ENCODE measurements around the gene PRPF6. TPM values are rescaled to one million over a fixed set of nuclear protein-coding genes. Genes with fewer than 3 reads are reported as not detected.

The PRPF6 gene
- total RNA-seq, 2 experiments from 2014 or later, result 62.3 to 63.1 TPM

DNA sequence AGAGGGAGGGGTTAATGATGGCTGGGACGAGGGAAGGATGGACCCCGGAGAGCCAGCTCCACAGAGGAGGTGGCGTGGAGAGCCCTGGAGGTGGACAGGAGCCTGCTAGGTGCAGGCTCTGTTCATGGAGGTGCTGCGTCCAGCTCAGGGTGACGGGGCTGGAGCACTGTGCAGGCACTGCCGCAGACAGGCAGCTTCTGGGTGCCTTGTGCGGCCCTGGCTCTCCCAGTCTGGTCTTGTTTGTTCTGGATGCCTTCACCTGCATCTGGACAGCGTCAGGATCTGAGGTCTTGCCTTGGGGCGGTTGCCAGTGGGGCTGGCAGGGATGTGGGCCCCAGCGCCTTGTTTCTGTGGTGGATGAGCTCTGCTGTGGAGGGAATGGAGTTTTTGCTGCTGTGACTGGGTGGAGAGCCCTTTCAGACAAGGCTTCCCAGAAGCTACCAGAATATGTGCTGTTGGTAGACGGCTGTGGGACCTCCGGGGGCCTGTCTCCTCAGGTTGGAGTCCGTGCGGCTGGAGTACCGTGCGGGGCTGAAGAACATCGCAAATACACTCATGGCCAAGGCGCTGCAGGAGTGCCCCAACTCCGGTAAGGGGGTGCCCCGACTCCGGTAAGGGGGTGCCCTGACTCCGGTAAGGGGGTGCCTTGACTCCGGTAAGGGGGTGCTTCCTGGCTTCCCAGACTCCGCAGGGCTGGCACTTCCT lies 47.2 kb downstream of the PRPF6 start:
- intact Hi-C loops (cut with micrococcal nuclease), result no loop called here
- no peak for DNase-seq
- peaks cover 50% of the 10 kb centered on the region for H3K36me3 Mint-ChIP-seq
- no peaks in the 10 kb centered on the region for H3K4me1 Mint-ChIP-seq (ENCODE audit: low read depth)
- no peaks in the 10 kb centered on the region for H3K9me3 Mint-ChIP-seq
- H3K4me3 Mint-ChIP-seq, result no peak overlapping the region
- CTCF ChIA-PET, result interaction anchor here (1.2 kb wide), 1 partner anchor 10 kb away, joined by 3 read pairs; no protein-coding TSS in a partner anchor
- POLR2A ChIA-PET, result no interaction called here
- no peak overlapping the region for H3K27ac Mint-ChIP-seq
- H3K27me3 Mint-ChIP-seq, result no peaks in the 10 kb centered on the region

DNA sequence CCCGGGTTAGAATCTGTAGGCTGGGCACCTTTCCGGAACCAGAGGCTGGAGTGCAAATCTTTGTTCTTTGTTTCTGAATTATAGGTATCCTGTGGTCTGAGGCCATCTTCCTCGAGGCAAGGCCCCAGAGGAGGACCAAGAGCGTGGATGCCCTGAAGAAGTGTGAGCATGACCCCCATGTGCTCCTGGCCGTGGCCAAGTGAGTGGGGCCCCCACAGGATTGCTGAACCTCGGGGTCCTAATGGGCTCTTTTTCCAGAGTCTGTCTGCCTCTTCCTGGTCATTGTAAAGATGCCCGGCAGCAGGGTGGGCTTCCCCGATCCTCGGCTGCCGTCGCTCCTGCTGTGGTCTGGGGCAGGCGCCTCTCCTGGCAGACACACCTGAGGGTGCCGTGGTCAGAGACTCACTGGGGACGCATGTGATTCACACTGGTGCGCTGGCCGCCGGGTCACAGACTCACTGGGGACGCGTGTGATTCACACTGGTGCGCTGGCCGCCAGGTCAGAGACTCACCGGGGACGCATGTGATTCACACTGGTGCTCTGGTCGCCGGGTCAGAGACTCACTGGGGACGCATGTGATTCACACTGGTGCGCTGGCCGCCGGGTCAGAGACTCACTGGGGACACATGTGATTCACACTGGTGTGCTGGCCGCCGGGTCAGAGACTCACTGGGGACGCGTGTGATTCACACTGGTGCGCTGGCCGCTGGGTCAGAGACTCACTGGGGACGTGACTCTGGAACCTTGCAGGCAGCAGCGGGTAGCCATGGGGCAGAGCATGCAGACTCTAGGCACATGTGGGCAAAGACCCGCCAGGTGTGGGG lies 48.6 kb downstream of the PRPF6 start:
- Mint-ChIP-seq H3K36me3 (peaks cover 47% of the 10 kb centered on the region), H3K4me1 (ENCODE audit: low read depth) (peaks cover 9% of the 10 kb centered on the region), H3K27ac (no peak overlapping the region), H3K9me3 (no peaks in the 10 kb centered on the region), H3K27me3 (no peaks in the 10 kb centered on the region), H3K4me3 (no peak overlapping the region)
- POLR2A ChIA-PET, result no interaction called here
- no peak for DNase-seq
- intact Hi-C loops (cut with micrococcal nuclease), result no loop called here
- CTCF ChIA-PET, result interaction anchor here (1.0 kb wide), 1 partner anchor 10 kb away, joined by 5 read pairs; no protein-coding TSS in a partner anchor

DNA sequence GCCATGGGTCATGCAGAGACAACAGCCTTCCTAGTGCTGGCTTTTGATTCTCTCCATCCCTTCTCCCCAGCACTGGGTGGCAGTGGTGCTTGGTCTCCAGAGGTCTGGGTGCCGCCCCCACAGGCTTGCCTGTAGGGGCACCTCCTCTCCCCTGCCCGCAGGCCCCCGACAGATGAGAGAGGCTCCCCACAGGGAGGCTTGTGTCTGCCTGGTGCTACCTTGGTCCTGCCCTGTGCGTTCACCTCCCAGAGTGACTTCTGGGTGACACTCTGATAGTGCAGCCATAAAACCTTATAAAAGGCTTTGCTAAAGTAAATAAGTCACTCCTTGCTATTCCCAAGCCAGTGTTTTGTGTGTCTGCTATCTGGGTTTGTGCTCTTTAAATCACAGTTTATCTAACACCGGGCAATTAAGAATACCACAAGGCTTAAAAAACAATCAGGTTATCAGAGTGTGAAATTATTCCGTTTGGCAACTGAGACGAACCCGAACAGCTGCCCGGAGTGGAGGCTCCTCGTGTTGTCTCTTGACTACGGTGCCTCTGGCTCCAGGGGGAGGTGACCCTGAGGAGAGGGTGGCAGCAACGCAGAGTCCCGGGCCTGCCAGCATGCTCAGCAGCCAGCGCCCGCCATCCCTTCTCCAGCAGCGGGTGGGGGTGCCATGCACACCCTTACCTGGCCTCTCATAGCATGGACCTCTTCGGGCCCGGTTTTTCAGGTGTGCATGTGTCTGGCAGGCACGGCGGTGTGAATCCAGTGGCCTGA lies 49.6 kb downstream of the PRPF6 start:
- H3K9me3 Mint-ChIP-seq, result no peaks in the 10 kb centered on the region
- no peak overlapping the region for H3K4me3 Mint-ChIP-seq
- peaks cover 45% of the 10 kb centered on the region for H3K36me3 Mint-ChIP-seq
- no peak for DNase-seq
- ChIA-PET POLR2A (no interaction called here), CTCF (interaction anchor here (1.0 kb wide), 1 partner anchor 9 kb away, joined by 5 read pairs; no protein-coding TSS in a partner anchor)
- peaks cover 19% of the 10 kb centered on the region for H3K4me1 Mint-ChIP-seq (ENCODE audit: low read depth)
- intact Hi-C loops (cut with micrococcal nuclease), result no loop called here
- no peaks in the 10 kb centered on the region for H3K27me3 Mint-ChIP-seq
- H3K27ac Mint-ChIP-seq, result no peak overlapping the region

DNA sequence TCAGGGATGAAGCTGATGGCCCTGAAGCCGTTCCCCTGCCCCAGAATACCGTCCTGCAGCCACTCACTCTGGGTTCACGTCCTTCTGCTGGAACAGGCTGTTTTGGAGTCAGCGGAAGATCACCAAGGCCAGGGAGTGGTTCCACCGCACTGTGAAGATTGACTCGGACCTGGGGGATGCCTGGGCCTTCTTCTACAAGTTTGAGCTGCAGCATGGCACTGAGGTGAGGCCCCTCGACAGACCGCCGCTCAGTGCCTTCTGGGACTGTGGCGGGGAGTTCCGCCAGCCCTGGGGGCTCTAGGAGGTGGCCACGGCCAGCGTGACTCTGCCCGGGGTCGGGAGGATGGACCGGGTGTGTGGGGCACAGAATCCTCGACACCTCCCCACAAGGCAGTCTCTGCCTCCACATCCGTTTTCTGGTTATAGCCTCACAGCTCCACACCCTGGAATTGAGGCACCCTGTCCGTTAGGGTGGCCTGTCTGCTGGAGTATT lies 50.9 kb downstream of the PRPF6 start:
- H3K4me1 Mint-ChIP-seq (ENCODE audit: low read depth), result peaks cover 31% of the 10 kb centered on the region
- intact Hi-C loops (cut with micrococcal nuclease), result no loop called here
- ChIA-PET CTCF (interaction anchor here (1.0 kb wide), 1 partner anchor 18 kb away, joined by 3 read pairs; no protein-coding TSS in a partner anchor), POLR2A (interaction anchor here (0.6 kb wide), 1 partner anchor 132 kb away, joined by 3 read pairs; no protein-coding TSS in a partner anchor)
- H3K36me3 Mint-ChIP-seq, result peaks cover 38% of the 10 kb centered on the region
- no peaks in the 10 kb centered on the region for H3K9me3 Mint-ChIP-seq
- H3K27me3 Mint-ChIP-seq, result no peaks in the 10 kb centered on the region
- no peak overlapping the region for H3K27ac Mint-ChIP-seq
- no peak for DNase-seq
- H3K4me3 Mint-ChIP-seq, result no peak overlapping the region

DNA sequence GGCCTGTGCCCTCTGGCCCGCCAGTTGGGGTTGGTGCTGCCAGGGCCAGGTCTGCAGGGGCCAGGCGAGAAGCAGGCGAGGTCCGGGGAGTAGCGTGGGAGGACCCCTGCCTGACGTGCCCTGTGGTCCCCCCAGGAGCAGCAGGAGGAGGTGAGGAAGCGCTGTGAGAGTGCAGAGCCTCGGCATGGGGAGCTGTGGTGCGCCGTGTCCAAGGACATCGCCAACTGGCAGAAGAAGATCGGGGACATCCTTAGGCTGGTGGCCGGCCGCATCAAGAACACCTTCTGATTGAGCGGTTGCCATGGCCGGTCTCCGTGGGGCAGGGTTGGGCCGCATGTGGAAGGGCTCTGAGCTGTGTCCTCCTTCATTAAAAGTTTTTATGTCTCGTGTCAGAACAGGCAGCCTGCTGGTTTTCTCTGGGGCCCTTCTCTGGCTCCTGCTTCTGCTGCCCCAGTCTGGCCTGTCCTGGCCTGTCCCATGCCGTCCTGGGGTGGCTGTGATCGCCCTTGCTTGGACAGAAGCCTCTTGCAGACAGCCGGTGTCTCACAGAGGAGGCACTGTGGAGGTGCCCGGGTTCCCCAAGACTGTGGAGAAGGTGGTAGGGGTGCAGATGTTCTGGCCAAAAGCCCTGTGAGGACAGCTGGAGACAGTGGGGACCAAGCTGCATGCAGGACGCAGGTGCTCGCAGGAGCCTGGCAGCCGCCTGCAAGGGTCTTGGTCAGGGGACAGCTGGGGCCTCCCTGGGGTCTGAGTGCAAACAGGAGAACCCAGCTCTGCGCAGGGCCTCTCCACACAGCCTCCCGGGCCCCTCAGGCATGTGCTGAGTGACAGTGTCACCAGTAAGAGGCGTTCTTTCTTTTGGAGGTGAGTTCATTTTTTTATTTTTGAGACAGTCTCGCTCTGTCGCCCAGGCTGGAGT lies 52.0 kb downstream of the PRPF6 start:
- peaks cover 31% of the 10 kb centered on the region for H3K36me3 Mint-ChIP-seq
- intact Hi-C loops (cut with micrococcal nuclease), result no loop called here
- DNase-seq, result no peak
- peak overlapping the region; percentile 96 for H3K27ac Mint-ChIP-seq
- H3K4me3 Mint-ChIP-seq, result no peak overlapping the region
- H3K27me3 Mint-ChIP-seq, result peaks cover 2% of the 10 kb centered on the region
- ChIA-PET CTCF (no interaction called here), POLR2A (interaction anchor here (0.6 to 1.3 kb wide), 3 partner anchors 54 to 430 kb away, joined by 3 read pairs; partner anchors contain the start of gene SAMD10)
- peaks cover 39% of the 10 kb centered on the region for H3K4me1 Mint-ChIP-seq (ENCODE audit: low read depth)
- H3K9me3 Mint-ChIP-seq, result no peaks in the 10 kb centered on the region

DNA sequence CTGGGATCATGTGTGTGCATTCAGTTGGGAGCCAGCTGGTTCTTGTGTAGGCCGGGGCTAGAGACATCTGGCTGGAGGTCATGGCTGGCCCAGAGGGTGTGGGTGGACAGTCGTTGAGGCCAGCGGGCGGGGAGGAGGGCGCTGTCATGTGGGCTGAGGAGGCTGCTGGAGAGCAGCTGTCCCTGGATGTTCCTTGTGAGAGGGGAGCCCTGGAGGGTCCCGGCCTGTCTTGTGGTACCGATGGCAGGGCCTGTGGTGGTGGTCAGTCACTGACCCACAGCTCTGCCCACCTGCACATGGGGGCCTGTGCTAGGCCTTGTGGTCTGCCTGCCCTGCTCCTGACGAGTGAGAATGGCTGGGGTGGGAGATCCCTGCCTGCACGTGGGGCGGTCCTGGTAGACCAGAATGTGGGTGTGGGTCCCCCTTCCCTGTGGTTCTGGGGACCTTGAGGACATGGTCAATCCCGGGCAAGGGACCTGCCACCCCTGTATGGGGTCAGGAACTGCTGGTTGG lies 53.1 kb downstream of the PRPF6 start:
- H3K36me3 Mint-ChIP-seq, result peaks cover 25% of the 10 kb centered on the region
- H3K4me1 Mint-ChIP-seq (ENCODE audit: low read depth), result peaks cover 39% of the 10 kb centered on the region
- H3K9me3 Mint-ChIP-seq, result no peaks in the 10 kb centered on the region
- CTCF ChIA-PET, result interaction anchor here (1.0 kb wide), 1 partner anchor 17 kb away, joined by 3 read pairs; no protein-coding TSS in a partner anchor
- POLR2A ChIA-PET, result interaction anchor here (1.3 kb wide), 1 partner anchor 55 kb away, joined by 3 read pairs; the partner anchor contains the start of gene SAMD10
- DNase-seq, result no peak
- H3K4me3 Mint-ChIP-seq, result no peak overlapping the region
- intact Hi-C loops (cut with micrococcal nuclease), result loop anchor here (2.0 kb wide), 1 partner anchor 77 kb away; the partner anchor contains the start of gene UCKL1
- peaks cover 2% of the 10 kb centered on the region for H3K27me3 Mint-ChIP-seq
- H3K27ac Mint-ChIP-seq, result peak overlapping the region; percentile 96

DNA sequence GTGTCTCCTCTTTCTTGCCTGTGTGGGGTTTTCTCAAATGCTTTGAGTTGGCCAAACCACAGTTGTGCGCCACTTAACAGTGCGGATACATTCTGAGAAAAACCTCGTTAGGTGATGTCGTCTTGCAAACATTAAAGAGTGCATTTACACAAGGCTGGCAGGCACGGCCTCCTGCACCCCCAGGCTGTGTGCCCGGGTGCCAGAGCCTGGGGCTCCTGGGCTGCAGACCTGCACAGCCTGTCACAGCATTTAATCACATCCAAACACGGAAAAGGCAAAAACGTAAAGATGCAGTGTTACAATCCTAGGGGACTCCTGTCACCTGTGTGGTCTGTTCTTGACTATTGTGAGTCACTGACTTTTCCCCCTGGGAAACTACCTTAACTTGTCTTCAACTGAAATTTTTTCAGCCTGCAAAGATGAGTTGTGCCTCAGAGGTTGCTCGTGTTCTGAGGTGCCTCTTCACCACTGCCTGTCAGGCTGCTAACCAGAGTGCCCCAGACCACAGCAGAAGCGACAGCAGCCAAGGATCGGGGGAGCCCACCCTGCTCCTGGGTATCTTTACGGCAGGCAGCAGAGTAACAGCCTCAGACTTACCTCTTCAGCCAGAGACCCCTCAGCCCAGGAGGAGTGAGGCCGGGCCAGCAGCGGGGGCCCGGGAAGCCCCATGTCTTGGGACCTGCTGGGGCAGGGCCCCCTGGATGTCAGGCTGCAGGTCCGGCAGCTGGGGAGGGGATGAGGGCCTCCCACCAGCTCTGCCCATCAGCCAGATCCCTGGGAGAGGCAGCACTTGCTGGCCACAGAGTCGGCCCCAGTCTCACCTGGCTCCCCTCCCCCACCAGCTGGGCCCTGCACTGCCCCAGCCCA lies 54.4 kb downstream of the PRPF6 start:
- intact Hi-C loops (cut with micrococcal nuclease), result loop anchor here (1.0 to 2.0 kb wide), 2 partner anchors 23 to 78 kb away; partner anchors contain the start of gene UCKL1
- H3K36me3 Mint-ChIP-seq, result peaks cover 15% of the 10 kb centered on the region
- peak overlapping the region; percentile 96 for H3K27ac Mint-ChIP-seq
- H3K27me3 Mint-ChIP-seq, result peaks cover 2% of the 10 kb centered on the region
- ChIA-PET POLR2A (no interaction called here), CTCF (interaction anchor here (0.8 to 5.8 kb wide), 3 partner anchors 15 to 57 kb away, joined by 3 to 38 read pairs (median 3); no protein-coding TSS in a partner anchor)
- H3K9me3 Mint-ChIP-seq, result no peaks in the 10 kb centered on the region
- DNase-seq, result peak; percentile 72
- peaks cover 39% of the 10 kb centered on the region for H3K4me1 Mint-ChIP-seq (ENCODE audit: low read depth)
- H3K4me3 Mint-ChIP-seq, result peak overlapping the region; percentile 21

DNA sequence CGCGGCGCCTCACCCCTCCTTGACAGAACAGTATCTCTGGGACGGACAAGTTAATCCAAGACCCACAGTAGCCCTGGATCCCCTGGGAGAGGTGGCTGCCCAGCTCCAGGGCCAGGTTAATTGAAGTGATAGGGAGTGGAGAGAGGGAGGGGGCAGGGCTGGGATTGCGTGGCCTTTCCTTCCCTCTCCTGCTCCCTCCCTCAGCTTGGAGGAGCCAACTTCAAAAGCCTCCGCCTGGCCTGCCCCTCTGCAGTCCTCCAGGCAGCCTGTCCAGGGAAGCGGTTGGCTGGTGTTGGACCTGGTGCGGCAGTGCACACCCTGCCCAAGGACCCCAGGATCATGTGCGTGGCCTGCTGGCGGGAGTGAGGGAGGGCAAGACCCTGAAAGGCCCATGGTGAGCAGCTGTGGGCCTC lies 55.0 kb downstream of the PRPF6 start, which contains the start of gene C20orf204:
Gene C20orf204 (plus strand): TSS at position 250 of the 413 bp plus-strand sequence. CDS start 142 bp downstream, at position 392.
- Mint-ChIP-seq H3K36me3 (peaks cover 12% of the 10 kb centered on the region), H3K27ac (peak within 1 kb of the TSS; percentile 96), H3K4me3 (peak within 1 kb of the TSS; percentile 21), H3K27me3 (peaks cover 2% of the 10 kb centered on the region), H3K4me1 (ENCODE audit: low read depth) (peaks cover 40% of the 10 kb centered on the region), H3K9me3 (no peaks in the 10 kb centered on the region)
- no peak for DNase-seq
- CTCF ChIA-PET, result interaction anchor here (0.8 to 5.8 kb wide), 2 partner anchors 23 to 58 kb away, joined by 3 to 38 read pairs; no protein-coding TSS in a partner anchor
- intact Hi-C loops (cut with micrococcal nuclease), result loop anchor here (1.0 to 2.0 kb wide), 2 partner anchors 24 to 79 kb away; partner anchors contain the start of gene UCKL1
- POLR2A ChIA-PET, result no interaction called here

DNA sequence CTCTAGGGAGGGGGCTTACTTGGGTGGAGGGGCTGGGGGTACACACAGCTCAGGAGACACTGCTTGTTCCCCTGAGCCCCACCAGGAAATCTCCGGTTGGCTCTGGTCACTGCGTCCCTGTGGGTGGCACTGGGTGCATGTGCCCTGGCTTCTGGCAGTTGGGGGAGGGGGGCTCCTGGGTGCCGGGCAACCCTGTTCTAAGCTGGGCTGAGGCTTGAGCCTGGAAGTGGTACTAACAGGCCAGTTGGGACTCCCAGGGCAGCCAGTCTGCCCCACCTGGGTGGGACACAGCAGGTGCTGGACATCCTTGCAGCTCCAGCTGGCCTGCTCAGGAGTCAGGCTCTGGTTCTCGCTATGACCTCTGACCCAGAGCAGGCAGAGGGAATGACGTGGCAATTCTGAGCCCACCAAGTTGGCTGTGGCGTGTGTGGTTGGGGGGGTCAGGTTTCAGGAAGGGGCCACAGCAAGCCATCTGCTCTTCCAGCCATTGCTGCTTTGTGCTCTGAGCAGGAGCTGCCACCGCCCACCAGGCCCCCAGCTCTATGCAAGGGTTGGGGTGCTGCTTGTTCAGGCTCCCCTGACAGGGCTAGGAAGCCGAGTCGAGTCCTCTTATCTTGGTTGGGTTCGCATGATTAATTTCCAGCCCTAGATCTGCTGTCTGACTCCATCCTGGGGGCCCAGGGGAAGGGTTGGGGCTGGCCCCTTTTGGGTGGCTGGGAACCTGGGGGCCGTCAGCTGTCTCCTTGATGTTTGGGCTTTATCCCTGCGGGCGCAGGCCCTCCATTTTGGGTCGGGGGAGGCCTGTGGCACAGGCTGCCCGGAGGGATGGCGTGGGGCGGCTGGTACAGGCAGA lies 55.6 kb downstream of the PRPF6 start:
- Mint-ChIP-seq H3K36me3 (peaks cover 9% of the 10 kb centered on the region), H3K9me3 (no peaks in the 10 kb centered on the region), H3K4me1 (ENCODE audit: low read depth) (peaks cover 42% of the 10 kb centered on the region), H3K27ac (peak overlapping the region; percentile 70), H3K27me3 (peaks cover 2% of the 10 kb centered on the region), H3K4me3 (no peak overlapping the region)
- CTCF ChIA-PET, result interaction anchor here (0.5 to 5.8 kb wide), 5 partner anchors 23 to 66 kb away, joined by 3 to 38 read pairs (median 3); no protein-coding TSS in a partner anchor
- POLR2A ChIA-PET, result interaction anchor here (1.1 kb wide), 1 partner anchor 56 kb away, joined by 3 read pairs; the partner anchor contains the start of gene PRPF6
- peak; percentile 55 for DNase-seq
- intact Hi-C loops (cut with micrococcal nuclease), result no loop called here
